Esophagus muscularis mucosa (tissue), 3 donors: ENCODE measurements around the gene P2RX4.

Experiments
- POLR2A ChIP-seq: fragments of 450-650 bp; IDR thresholded peaks from one replicate; pipeline ENCODE4 v1.6.1; 2017; ENCODE audit warnings: antibody characterized with exemption, moderate library complexity, mild to moderate bottlenecking, low read depth
- POLR2AphosphoS5 ChIP-seq, 2 donors: sonication (generic); formaldehyde crosslinking; IDR thresholded peaks; one replicate each; pipeline ENCODE4 v1.6.1; 2017; ENCODE audit warnings: antibody characterized with exemption in 2 of 2
- TF ChIP-seq, protein P1 (sequence below), 3 experiments: fragments of 200-600 bp in 2 of 3; fragments of 450-650 bp in 1 of 3; sonication (generic) in 2 of 3; IDR thresholded peaks; one replicate each; pipeline ENCODE4 v1.5.1; 2017 to 2019; ENCODE audit warnings: antibody characterized with exemption in 3 of 3, mild to moderate bottlenecking in 2 of 3, moderate library complexity in 1 of 3

DNA sequence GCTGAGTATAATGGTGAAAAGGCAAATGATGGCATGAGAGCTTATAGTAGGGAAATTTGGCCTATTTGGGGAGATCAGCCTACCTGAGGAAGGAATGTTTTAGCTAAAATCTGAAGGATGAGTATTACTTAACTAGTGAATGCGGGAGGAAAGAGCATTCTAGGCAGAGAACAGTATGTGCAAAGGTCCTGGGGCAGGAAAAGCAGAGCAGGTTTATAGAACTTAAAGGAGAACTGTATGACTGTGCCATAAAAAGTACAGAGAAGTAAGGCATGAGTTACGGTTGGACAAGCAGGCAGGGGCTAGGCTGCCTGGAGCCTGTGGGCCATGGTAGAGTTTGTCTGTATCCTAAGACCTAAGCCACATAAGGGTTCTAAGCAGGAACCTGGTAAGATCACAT lies 21.7 kb upstream of the P2RX4 start:
- TF ChIP-seq, protein P1, sequence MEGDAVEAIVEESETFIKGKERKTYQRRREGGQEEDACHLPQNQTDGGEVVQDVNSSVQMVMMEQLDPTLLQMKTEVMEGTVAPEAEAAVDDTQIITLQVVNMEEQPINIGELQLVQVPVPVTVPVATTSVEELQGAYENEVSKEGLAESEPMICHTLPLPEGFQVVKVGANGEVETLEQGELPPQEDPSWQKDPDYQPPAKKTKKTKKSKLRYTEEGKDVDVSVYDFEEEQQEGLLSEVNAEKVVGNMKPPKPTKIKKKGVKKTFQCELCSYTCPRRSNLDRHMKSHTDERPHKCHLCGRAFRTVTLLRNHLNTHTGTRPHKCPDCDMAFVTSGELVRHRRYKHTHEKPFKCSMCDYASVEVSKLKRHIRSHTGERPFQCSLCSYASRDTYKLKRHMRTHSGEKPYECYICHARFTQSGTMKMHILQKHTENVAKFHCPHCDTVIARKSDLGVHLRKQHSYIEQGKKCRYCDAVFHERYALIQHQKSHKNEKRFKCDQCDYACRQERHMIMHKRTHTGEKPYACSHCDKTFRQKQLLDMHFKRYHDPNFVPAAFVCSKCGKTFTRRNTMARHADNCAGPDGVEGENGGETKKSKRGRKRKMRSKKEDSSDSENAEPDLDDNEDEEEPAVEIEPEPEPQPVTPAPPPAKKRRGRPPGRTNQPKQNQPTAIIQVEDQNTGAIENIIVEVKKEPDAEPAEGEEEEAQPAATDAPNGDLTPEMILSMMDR (IDR thresholded peaks at IDR 0.05): no peak
- TF ChIP-seq POLR2A (no peak), POLR2AphosphoS5 (IDR thresholded peaks at IDR 0.05) (no peak)
